Activated naive CD8-positive, alpha-beta T cell treated with anti-CD3 and anti-CD28 coated beads, Interleukin-2, amount 50 U/mL, for 16 hours (primary cell): ENCODE measurements around the gene ZXDC.

Source experiments
- DNase-seq: peaks from one replicate; pipeline ENCODE4 v3.0.0-alpha.2; 2020; ENCODE audit warnings: low read depth, low spot score

Gene ZXDC

DNA sequence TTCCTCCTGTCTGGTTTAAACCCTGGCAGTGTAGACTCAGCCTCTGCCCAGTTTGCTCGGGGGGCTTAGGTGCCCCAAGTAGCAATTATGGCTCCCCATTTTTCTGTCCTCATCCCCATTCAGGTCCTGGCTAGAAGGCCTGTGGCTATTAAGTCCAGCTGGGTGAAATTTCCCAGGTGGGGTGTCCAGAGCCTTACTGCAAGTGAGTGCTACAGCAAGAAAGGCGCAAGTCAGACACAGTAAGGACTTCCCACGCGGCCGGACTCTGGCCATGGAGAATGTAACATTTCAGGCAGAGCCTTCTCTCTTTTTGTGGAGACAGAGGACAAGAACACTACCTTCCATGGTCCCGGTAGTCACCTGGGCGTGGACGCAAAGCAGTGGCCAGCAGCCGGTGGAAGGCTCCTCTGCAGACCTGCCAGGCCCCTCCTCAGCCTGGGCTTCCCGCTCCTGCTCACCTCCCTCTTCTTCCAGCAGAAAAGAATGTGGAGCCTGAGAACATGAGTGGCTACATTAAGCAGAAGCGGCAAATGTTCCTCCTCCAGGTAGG lies 57.6 kb downstream of the ZXDC start:
- no peak for DNase-seq

DNA sequence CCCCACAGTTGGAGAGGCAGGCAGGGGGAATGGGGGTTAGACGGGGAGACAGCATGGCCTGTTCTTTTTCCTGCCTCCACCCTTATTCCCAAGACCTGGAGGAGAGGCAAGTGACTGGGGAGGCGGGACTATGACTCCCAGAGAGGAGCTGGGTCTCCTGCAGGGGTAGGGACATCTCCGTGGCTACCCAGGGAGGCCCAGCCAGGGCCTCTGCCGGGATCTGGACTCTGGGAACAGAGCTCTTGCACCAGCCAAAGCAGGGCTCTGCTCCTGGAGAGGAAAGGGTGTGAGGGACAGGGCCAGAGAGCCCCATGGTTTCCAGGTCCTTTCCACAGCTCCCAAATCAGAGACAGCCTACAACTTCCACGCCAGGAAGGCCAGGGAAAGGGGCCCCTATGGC lies 58.2 kb downstream of the ZXDC start:
- DNase-seq = no peak

DNA sequence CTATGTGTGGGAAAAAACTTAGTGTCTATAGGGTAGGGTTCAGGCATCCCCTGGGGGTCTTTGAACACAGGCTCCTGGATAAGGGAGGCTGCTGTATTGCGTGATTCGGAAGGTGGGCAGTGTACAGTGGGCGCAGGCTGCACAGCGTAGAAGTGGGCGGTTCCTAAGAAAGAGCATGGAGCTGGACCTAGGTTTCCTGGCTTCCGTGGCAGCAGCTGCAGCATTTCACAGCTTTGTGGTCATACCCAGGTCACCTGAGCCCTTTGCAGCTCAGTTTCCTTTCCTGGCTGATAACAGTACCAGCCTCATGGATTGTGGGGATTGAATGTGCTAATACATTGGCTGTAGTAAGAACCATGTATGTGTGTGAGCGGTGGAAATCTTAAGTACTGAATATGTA lies 58.7 kb downstream of the ZXDC start:
- DNase-seq = no peak

DNA sequence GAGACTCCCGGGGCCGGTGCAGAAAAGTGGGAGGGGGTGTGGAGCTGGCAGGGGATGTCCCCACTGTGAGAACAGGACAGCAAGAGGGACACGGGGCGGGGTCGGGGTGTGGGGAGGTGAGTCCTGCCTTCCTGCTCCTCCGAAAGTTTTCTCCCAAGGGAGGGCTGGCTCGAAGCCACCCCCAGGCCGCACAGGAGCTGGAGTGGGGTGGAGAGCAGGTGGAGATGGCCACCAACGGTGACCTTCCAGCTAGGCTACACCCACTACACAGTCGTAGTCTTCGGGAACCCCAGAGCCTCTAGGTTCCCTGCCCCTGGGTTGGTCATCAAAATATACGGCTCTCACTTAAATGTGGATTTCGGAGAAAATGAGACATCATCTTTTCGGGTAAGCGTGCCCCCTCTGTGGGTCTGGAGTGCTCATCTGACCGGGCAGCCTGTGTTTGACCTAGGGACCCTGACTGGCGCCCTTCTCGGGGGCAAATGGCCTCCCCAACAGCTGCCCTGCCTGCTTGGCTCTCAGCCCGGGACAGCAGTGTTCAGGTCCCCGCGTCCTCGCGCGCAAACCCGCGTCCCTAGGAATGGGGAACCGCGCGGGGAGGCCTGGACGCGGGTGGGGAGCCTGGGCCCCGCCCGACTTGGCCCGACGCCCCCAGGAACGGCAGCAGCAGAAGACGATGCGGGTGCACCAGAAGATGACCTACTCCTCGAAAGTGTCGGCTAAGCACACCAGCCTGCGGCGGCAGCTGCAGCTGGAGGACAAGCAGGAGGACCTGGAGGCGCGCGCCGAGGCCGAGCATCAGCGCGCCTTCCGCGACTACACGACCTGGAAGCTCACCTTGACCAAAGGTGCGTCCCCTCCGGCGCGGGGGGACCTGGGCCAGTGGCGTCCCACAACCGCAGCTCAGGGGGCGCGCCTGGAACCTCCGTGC lies 59.8 kb downstream of the ZXDC start:
- no peak for DNase-seq

DNA sequence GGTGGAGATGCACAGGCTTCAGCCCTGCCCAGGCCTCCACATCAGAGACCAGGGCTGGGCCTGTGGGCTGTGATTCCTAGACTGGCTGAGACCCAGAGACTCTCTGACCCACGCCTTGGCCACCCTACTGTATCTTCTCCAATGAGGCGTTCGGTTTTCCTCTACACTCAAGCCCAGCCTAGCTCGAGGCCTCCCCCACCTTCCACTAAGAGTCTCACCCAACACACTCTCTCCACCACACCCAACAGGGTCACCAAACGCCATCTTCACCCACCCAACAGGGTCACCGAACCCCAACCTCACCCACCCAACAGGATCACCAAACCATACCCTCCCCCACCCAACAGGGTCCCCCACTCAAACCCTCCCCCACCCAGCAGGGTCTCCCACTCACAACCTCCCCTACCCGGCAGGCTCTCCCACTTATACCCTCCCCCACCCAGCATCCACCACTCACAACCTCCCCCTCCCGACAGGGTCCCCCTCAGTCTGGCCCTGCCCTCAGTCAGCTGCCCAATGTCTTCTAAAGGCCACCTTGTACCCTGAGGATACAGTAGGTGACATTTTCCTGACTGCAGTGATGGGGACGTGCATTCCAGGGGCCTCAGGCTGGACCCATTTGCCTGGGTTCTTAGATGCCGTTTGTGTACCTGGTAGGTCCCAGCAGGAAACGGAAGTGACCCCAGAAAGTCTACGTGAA lies 60.6 kb downstream of the ZXDC start:
- no peak for DNase-seq

DNA sequence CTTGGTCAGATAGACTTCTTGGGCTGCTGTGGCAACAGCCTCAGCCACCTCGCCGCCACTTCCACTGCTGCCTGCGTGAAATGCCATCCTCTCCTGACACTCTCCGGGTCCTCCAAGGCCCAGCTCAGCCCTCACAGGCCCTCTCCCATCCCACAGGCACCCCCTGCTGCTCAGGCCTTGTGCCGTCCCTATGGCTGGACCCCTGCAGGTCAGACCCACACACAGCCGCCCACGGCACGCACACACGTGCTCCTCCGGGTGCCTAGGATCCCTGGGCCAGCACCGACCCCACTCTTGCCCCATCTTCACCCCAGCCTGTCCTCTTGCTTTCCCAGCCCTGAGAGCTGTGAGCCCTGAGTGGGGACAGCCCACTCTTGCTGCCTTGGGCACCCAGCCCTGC lies 61.3 kb downstream of the ZXDC start:
- DNase-seq = no peak

DNA sequence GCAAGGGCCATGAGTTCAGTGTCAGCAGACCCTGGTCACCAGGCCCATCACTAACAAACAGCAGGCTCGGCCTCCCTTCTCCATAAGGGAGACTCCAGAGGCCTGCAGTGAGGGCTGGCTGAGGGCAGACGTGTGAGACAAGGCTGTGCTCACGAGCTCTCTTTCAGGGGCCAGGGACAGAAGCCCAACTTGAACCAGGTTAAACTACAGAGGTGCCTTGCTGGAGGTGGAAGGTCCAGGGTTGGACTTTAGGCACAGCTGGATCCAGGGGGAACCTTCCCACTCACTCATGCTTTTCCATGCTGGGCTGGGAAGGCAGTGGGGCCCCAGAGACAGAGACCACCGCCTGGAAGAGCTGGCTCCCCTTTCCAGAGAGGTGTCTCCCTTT lies 62.0 kb downstream of the ZXDC start:
- DNase-seq = no peak

DNA sequence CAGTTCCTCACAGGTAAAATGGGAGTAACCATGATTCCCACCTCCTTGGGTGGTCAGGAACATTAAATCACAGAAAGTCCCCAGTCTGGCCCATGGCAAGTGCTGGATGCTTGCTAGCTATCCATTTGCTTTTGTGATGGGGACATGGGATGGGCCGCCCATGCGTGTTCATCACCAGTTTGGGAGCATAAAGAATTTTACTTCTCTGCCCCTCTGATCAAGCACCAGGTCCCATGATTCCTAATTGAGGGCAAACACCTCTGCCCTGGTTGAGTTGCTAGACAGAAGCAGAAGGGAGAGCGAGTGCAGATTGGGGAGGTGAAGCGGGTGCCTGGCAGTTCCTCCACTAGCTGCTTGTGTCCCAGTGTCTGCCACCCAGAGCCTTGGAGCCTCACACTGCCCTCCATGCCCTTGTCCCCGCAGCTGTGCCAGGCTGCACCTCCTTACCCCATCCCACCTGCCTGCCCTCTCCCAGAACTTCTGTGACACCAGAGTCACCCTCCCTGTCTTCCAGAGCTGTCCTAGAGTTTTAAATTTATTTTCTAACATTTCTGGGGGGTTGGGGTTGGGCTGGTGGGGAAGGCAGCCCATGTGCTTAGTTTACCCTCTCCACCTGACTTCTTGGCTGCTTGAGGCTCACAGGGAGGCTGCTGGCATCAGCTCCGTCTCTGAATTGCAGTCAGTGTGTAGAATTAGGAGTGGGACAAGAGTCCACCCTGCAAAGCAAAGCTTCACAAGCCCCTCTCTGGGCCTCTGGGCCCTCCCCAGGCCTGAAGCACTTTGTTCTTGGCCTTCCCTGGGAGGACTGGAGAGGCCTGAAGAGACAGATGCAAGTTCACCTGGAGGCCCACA lies 62.6 kb downstream of the ZXDC start:
- DNase-seq = no peak

DNA sequence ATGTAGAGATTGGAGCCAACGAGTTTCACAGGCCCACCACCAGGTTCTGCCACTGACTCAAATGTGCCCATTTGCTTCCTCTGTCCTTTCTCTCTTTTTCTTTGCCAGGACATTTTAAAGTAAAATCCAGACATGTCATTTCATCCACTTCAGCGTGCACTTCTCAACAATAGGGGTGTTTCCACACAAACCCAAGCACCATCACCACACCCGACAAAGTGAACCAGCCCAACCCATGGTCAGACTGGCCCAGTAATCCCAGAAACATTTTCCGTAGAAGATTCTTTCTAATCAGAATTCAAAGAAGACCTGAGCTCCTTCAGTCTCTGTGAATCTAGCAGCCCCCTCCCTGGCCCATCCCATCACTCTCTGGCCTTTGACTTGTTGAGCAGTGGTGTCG lies 67.6 kb downstream of the ZXDC start:
- DNase-seq = no peak

DNA sequence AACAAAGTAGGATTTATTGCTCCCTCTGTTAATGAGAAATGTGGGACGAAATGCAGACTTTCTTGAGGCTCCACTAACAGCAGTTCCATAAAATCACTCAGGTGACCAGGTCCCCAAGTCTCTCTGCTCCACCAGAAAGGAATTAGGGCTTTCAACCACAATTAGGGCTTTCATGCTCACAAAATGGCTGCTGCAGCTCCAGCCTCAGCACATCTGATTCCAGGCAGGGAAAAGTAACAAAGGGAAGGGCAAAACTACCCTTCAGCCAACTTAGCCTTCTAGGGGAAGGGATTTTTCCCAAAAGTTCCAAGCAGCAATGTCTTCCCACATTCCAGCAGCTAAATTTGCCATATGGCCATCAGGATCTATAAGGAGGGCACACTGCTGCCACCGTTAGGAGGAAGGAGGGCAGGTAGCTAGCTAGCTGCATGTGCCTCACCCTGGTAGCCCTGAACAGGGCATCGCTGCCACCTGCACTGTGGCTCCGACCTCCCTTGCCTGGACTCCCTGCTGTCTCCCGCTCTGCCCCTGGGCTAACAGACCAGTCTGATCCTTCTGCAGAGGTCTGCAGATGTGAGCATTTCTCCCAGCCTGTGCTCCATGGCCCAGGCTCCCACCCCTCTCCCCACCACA lies 68.2 kb downstream of the ZXDC start:
- DNase-seq = no peak

DNA sequence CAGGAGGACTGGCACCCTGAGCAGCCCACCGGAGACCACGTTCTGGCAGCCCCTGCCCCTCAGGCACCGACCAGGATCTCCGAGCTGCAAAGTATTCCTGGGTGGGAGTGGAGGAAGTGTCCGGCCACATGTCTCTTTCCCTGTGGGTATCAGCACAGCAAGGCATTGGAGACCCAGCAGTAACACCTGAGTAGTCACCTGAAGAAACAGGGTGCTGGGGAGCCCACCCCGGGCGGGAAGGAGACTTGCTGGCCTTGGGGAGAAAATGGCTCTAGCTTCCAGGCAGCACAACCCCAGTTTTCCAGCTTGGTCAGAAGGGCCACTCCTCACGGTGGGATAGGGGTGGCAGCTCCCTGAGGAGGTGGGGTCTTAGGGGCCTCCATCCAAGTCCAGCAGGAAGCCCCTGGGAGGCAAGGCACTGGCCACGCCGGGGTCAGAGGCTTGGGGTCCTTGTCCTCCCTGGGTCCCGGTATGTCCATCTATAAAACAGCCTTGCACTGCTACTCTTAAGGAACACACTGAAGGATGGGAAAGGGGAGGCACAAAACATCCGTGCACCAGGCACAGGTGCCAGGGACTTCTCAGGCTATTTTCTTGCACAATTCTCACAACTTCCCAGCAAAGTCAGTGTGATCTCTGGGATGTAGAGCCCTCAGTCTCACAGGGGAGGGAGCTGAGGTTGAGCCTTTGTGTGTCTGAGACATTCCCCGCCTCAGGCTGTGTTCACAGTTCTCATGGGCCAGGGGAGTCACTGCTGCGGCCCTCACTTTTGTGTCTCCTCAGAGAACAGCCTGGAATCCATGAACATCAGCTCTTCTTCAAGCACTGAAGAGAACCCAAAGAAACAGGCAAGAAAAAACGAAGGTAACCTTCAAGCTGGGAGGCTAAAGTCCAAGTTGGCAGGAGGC lies 69.0 kb downstream of the ZXDC start:
- no peak for DNase-seq

DNA sequence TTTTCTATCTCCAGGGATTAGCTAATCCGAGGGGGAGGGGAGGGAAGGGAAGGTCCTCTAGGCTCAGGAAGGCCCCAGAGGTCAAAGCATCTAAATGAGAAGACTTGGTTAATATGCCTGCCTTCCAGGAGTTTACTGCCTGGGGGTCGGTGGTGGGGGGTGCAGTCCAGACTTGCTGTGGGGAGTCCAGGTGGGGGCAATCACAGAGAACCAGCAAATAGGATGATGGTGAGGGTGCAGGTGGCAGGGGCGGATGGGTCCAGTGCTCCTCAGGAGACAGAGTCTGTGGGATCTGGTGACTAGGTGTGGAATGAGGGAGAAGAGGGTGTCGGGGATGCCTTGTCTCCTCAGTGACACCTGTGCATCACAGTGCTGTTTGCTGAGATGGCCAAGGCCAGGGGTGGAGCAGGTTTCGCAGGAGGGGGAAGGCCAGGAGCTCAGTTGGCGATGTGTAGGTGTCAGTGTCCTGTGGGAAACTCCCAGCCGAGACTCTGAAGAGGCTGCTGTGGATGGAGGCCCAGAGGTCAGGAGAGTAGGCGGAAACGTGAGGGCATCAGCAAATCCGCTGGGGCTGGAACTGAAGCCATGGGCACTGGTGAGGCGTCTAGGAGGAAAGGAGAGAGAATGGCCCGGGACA lies 72.9 kb downstream of the ZXDC start:
- no peak for DNase-seq

DNA sequence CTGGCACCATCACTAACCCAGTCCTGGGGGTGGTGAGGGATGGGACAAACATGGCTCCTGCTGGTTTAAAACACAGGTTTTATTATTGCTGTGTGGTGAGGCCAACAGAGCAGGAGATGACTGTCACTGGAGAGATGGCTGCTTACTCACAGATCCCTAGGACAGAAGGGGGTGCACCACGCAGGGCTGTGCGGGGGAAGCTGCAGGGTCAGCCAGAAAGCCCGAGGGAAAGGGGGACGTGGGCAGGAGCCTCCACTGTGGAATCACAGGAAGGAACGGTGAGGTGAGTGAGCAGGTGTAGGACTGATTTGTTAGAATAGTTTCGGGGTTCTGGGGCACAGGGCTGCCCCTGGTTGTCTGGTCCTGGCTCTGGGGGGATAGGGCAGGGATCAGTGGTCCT lies 73.5 kb downstream of the ZXDC start:
- DNase-seq = no peak

DNA sequence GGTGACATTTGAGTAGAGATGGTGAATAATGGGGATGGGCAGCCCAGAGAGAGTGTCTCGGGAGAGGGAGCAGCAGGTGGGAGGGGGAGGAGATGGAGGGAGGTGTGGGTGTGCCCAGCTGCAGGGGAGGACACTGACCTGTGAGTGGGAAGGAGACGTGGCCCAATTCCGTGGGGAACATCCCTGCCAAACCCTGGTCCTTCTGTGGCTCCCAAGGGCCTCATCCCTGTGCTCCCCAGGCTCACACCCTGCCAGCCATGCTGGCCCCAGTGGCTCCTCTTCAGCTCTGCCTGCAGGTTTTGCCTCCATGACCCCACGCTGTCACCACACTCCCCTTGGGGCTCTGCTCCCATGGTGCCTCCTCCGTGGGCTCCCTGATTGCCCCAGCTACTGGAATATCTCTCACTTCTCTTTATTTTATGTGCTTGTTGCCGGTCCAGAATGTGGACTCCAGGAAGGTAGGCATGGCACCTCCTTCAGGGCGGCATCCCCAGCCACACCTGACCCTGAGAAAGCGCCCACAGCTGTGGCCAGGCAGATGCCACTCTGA lies 74.0 kb downstream of the ZXDC start:
- DNase-seq = no peak

DNA sequence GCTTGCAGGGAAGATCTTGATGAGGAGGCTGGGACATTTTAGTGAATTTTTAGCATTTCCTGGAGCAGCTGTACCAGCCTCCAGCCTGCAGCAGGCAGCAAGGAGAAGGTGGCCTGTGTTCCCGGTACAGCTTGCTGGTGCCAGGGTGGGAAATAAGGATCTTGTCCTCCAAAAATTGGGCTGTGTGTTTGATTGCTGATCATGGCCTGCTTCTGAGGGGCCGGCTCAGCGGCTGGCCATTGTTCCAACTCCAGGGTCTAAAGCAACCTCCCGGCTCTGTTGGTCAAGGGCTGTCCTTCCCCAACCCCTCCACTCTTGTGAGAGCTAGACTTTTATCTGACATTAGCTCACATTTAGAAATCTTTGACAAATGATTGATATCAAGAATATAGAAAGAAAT lies 75.9 kb downstream of the ZXDC start:
- DNase-seq = no peak

DNA sequence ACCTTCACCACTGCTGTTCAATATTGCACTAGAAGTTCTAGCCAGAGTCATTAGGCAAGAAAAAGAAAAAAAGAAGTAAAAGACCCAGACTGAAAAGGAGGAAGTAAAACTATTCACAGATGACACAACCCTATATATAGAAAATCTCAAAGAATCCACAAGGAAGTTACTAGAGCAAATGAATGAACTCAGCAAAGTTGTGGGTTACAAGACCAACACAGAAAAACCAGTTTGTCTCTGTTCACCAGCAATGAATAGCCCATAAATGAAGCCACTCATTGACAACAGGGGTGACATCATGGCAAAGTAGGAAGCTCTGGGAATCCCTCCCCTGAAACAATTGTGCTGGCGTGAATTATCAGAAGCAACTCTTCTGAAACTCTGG lies 76.3 kb downstream of the ZXDC start:
- DNase-seq = no peak

DNA sequence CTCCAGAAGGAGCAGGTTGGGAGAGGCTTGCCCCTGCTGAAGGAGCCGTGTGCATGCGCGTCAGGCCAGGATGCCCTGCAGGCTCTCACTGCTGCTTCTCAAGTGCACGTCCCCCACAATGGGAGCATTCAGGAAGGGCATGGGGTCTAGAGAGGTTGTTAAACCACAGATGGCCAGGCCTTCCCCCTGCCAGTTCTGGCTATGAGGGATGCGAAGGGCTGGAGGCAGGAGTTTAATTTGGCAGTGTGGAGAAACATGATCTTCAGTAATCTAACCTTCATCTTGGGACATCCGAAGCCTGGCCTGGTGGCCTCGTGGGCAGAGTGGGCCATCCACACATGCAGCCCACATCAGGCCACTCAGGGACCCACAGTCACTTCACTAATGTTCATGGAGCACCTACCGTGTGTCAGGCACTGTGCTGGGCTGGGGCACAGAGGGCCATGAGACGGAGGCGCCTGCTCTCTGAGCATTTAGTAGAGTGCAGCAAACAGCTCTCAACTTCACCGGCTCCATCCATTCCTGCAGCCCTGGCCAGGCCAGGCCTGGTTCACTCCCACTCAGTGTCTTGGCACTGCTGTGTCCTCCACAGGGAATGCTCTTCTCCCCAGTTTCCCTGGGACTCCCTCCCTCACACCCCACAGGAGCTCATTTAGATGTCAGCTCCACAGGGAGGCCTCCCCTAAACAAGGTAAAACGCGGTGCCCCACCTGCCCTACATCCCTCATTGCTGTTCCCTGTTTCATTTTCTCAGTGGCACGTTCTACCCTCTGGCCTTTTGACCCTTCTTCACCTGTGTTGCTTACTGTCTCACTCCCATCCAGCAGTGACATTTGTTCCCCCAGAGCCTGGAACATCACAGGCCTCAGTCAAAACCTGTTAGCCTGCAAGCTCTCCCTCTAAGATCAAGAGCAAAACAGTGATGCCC lies 77.0 kb downstream of the ZXDC start:
- DNase-seq = no peak

DNA sequence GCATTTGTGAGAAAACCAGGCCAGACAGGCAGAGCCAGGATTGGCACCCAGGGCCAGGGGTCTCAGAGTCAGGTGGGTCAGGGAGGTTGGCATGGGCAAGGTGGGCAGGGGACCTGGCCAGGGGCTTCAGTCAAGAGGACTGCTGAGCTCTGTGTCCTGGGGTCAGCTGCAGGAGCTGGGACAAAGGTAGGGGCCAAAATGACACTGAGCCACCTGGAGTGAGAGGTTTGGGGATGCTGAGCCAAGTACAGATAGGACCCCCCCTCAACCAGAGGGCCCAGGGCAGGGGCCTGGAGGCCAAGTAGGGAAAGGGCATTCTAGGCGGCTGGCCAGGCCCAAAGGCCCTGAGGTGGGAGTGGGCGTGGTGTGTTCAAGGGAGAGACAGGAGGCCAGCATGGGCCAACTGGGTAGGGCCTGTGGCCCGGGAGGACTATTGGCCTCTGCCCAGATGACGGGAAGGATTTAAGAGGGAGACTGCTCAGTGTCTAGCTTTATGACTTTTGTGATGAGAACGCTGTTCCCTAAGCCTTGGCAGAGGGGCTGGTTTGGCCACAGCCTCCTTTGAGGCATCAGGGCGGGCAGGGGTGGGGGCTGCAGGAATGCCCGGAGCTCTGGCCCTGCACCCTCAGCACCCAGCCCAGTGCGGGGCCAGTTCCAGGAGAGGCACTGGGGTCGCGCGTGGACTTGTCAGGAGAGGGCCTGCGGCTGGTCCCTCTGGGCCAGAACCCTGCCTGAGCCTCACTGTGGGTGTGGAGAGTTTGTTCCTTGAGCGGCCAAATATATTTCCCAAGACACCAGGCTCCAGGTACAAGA lies 77.9 kb downstream of the ZXDC start:
- no peak for DNase-seq
